ENCODE measurements around the gene ELP2. TPM values are rescaled to one million over a fixed set of nuclear protein-coding genes. Genes with fewer than 3 reads are reported as not detected.

The ELP2 gene
- total RNA-seq, 4 donors from 2014 or later: 46.1 to 82.4 (median 67.4) TPM

GRCh38 chr18:36229188-36229587, 99.5 kb downstream of the ELP2 start:
- H3K4me3 ChIP-seq: no peak overlapping the region
- WGBS, 2 donors: 58 to 63% methylated on average over 1 of the region's 1 CpG
- no peak for TF ChIP-seq CTCF (IDR thresholded peaks at IDR 0.05)
- TF ChIP-seq POLR2A (IDR thresholded peaks at IDR 0.05): no peak
- TF ChIP-seq EP300 (IDR thresholded peaks at IDR 0.05): no peak
- no peaks in the 10 kb centered on the region for H3K4me1 ChIP-seq
- H3K27ac ChIP-seq: no peak overlapping the region
- peaks cover 0 to 17% (median 0%) of the 10 kb centered on the region in 3 donors for H3K36me3 ChIP-seq
- H3K27me3 ChIP-seq: no peaks in the 10 kb centered on the region
- H3K9me3 ChIP-seq: peaks cover 0 to 41% (median 9%) of the 10 kb centered on the region in 4 donors
- no peak for DNase-seq (ENCODE audit: low spot score in 2 of 2)

Other genes with a start within 250 kb of the ELP2 start
- gene RPRD1A, start 62.3 kb upstream of the ELP2 start, total RNA-seq: 10 to 100 TPM; 65.9 to 75.9 (median 69.7) TPM
- 10 to 100 TPM; 43.3 to 53.3 (median 44.0) TPM for gene SLC39A6, start 559 bp upstream of the ELP2 start, total RNA-seq
- 10 to 100 TPM in 1 of 4 donors, 1 to 10 TPM in 3; 6.9 to 10.2 (median 8.9) TPM for gene MOCOS, start 57.6 kb downstream of the ELP2 start, total RNA-seq
- gene FHOD3, start 167.8 kb downstream of the ELP2 start, total RNA-seq: 10 to 100 TPM; 15.6 to 25.9 (median 21.6) TPM